Measurements from ENCODE around the gene RAB31.
"Not testable (repeated sequence)": the region's sequence is repeated elsewhere in the genome, so short reads cannot be mapped to it uniquely, and the experiment has no call there.

Gene RAB31

GRCh38 chr18:9842448-9842847 is 134.3 kb downstream of the RAB31 start:
- DNase-seq (ENCODE audit: low read depth), result no peak

- no peak for DNase-seq (ENCODE audit: low read depth)
These were observed 137.2 kb downstream of the RAB31 start for GRCh38 chr18:9845256-9845655.

GRCh38 chr18:9846162-9846925 is 138.2 kb downstream of the RAB31 start:
- no peak for DNase-seq (ENCODE audit: low read depth)

DNA sequence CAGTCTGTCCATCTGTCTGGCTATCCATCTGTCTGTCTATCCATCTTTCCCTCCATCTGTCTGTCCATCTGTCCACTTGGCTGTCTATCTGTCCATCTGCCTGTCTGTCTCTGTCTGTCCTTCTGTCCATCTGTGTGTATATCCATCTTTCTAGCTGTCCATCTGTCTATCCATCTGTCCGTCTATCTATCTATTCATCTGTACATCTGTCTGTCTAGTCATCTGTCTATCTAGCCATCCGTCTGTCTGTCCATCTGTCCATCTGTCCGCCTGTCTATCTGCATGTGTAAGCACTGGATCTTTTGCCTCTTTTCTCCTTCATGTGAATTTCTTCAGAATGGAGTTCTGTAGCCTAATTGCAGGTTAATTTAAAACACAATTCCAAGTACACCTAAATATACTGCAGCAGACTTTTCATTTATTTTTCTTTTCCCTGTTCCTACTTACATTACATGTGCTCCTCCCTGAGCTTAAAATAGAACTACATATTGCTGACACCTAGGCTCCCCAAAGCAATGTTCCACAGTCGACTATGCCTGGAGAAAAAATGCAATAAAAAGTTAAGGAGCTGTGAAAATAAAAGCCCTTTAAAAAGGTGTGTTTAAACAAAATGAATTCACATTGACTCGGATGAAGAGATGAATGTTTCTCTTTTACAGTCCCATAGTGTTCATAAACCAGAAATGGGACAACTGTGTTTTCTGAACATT is 140.2 kb downstream of the RAB31 start:
- DNase-seq (ENCODE audit: low read depth), result no peak

GRCh38 chr18:9849407-9850283 is 141.5 kb downstream of the RAB31 start:
- no peak for DNase-seq (ENCODE audit: low read depth)

- DNase-seq (ENCODE audit: low read depth), result no peak
These were observed 142.2 kb downstream of the RAB31 start for GRCh38 chr18:9850309-9850708.

DNA sequence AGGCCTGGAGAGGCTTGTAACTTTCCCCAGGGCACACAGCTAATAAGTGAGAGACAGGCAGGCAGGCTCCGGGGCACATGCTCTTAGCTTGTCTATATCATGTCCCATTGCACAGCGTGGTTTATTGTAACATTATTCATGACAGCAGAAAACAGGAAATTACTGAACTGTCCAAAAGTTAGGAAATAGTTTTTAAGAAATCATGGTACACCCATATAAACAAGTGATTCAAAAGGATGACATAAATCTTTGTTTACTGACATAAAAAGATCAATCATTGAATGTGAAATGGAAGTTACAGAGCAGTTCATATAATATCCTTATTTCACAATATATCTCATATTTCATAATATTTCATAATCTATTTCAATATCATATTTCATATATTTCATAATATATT is 143.4 kb downstream of the RAB31 start:
- no peak for DNase-seq (ENCODE audit: low read depth)

DNA sequence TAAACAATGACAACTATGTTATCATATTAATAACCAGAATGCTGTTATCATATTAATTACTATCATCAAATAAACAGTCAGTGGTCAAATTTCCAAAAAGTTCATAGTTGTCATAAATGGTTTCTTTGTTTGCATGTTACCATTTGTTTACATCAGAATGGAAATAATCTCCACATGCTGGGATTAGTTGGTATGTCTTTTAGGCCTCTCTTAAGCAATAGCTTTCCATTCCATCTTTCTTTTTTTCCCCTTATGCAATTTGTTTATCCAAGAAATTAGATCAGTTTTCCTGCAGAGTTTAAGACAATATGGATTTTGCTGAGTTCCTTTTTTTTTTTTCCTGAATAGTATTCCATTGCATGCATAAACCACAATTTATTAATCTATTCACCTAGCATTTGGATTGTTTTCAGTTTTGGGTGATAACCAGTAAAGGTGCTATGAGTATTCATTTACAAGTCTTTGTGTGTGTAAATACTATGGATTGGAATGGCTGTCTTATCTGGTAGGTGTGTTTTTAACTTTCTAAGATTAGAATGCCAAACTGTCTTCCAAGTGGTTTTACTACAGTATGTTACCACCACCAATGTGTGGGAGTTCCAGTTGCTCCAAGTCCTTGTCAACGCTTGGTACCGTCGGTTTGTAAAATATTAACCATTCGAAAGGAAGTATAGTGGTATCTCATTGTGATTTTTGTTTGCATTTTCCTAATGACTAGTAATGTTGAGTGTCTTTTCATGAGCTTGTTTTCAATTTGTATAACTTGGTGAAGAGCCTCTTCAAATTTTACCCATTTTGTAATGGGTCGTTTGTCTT is 144.4 kb downstream of the RAB31 start:
- no peak for DNase-seq (ENCODE audit: low read depth)

GRCh38 chr18:9854801-9855676 is 146.9 kb downstream of the RAB31 start:
- DNase-seq (ENCODE audit: low read depth), result no peak

GRCh38 chr18:9855681-9856080 is 147.6 kb downstream of the RAB31 start:
- no peak for DNase-seq (ENCODE audit: low read depth)

DNA sequence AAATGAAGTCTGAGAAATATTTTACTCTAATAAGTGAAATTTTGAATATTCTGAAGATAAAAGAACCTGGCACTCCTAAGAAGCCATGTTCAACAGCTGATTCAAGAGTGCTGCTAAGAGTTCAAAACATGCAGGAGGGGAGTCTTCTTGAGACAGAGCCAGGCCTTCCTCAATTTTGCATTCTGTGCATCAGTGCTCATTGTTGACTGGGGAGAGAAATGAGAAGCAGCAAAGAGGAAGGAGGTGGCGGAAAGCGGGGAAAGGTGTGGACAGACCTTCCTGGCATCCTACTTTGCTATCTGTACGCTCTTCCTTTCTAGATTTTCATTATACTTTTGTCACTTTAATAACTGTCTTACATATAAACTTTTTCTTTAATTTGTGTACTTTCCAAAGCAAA is 148.0 kb downstream of the RAB31 start:
- no peak for DNase-seq (ENCODE audit: low read depth)

GRCh38 chr18:9857479-9857998 is 149.4 kb downstream of the RAB31 start:
- DNase-seq (ENCODE audit: low read depth), result not testable (repeated sequence)

- no peak for DNase-seq (ENCODE audit: low read depth)
These were observed 150.5 kb downstream of the RAB31 start for GRCh38 chr18:9858642-9859041.

DNA sequence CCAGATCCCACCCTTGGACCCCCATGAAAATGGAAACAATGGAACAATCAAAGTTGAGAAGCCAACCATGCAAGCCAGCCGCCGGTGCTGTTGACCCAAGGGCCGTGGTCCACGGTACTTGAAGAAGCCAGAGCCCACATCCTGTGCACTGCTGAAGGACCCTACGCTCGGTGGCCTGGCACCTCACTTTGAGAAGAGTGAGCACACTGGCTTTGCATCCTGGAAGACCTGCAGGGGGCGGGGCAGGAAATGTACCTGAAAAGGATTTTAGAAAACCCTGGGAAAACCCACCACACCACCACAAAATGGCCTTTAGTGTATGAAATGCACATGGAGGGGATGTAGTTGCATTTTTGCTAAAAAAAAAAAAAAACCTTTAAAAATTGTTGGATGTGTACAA is 151.1 kb downstream of the RAB31 start:
- no peak for DNase-seq (ENCODE audit: low read depth)

DNA sequence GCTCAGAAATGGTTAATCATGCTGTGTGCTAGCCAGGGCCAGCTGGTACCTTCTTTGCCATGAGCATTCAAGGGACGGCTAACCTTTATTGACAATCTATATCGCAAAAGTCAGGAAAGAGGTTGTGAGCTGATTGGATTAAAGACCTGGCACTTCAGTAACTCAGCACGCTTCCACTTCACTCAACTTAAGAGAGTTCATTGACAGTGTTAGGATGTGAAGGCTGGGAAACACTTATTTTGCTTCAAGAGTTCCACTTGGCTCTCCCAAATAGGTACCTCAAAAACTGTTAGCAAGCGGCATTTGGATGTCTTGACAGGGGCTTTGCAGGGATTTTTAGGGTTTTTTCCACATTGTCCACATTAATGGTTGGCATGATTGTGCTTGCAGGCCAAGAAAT is 152.6 kb downstream of the RAB31 start:
- no peak for DNase-seq (ENCODE audit: low read depth)

DNA sequence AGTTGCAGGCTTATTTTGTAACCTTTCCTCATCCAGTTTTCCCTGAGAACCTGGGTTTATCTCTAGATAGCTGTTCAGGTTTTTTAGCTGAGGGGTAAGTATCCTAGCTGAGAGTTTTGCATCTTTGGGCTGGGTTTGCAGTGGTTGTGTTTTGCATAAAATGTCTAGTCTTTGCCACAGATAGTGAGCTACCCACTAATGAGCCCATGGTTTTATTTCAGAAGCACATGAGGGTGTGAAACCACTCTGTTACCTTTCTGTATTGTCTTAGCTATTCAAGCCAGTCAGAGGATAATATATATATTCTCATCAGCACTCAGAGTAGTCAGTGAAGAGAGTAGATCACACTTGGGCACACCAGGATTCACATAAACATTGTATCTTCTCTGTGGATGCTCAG is 153.1 kb downstream of the RAB31 start:
- DNase-seq (ENCODE audit: low read depth), result no peak

DNA sequence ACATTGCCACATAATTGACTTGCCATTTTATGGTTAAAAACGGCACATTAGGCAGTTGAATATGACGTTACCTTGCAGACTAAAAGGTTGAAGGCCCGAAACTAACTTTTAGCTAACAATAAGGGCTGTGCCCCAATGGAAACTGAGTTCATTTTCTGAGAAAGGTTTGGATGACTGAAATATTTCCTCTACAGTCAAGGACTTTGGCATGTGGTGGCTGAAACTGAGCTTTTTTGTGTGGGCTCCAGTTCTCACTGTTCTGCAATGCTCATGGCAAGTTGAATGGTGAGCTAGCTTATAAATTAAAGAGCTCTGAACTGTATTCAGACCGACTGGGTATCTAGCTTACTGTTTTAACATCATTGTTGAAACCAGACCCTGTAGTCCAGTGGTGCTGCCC is 153.8 kb downstream of the RAB31 start:
- no peak for DNase-seq (ENCODE audit: low read depth)

DNA sequence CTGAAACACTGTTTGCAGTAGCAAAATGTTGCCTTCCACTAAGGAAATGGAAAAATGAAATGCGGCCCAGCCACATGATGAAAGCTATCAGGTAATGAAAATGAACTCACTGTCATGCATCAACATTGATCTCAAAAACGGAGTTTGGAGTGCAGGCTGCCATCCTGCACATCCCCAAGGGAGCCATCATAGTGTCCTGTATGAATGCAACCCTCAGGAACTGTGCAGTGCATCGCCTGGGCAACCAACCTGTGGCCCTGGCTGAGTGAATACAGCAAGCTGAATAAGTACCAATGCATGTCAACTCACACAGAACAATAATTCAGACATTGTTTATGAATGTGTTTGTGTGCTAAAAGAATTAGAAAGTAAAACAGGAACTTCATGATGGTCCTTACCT is 154.6 kb downstream of the RAB31 start:
- no peak for DNase-seq (ENCODE audit: low read depth)

DNA sequence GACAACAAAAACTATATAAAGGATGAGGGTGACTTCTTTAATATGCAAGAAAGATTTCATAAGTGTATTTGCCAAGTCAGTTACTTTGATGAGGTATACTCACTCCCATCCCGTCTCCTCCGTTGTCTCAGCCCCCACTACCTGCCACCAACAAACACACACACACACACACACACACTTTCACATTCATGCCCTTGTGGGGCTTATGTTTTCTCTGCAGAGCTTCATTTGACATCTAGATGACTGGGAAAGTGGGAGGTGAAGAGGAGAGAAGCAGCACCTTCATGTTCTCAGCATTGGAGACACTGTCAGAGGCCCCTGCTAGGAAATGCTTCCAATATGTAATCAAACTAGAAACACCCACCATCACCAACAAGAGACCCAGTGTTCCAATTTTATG is 155.2 kb downstream of the RAB31 start:
- no peak for DNase-seq (ENCODE audit: low read depth)

GRCh38 chr18:9865764-9866490 is 157.8 kb downstream of the RAB31 start:
- DNase-seq (ENCODE audit: low read depth), result no peak

All from non-pigmented ciliary epithelial cell (primary cell).